Fibroblast of skin of left quadriceps (primary cell): ENCODE results near the gene BBS12.
"Not testable (repeated sequence)": the region's sequence is repeated elsewhere in the genome, so short reads cannot be mapped to it uniquely, and the experiment has no call there.

Experiments
- DNase-seq, 2 experiments: peaks; one replicate each; pipeline ENCODE4 v3.0.0-alpha.2; 2013; ENCODE audit warnings: low read depth in 2 of 2

Gene BBS12

GRCh38 chr4:122764821-122765215, 32.3 kb downstream of the BBS12 start:
- peak; percentile 86 to 89 for DNase-seq

DNA sequence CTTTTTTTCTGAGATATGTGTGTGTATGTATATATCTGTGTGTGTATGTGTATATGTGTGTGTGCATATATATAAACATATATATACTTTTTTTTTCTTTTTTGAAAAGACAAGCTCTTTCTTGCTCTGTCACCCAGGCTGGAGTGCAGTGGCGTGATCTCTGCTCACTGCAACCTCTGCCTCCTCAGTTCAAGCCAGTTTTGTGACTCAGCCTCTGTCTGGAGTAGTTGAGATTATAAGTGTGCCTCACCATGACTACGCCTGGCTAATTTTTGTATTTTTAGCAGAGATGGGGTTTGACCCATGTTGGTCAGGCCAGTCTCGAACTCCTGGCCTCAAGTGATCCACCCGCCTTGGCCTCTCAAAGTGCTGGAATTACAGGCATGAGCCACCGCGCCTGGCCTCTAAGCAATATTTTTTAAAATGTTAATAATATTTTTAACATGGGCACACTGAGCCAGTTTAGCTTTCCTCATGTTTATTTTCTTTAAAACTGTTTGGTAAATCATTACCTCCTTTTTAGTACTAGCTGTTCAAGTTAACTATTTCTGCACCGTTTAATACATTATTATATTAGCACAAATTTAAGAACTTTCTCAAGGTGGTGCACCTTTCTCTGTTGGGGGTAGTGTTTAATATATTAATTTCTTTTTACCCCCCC, 33.3 kb downstream of the BBS12 start:
- peak in 1 of 2 experiments; percentile 54 for DNase-seq

- no peak for DNase-seq
These were observed 33.8 kb downstream of the BBS12 start for GRCh38 chr4:122766353-122766705.

GRCh38 chr4:122766950-122767349, 34.4 kb downstream of the BBS12 start:
- DNase-seq: no peak

GRCh38 chr4:122771724-122772123, 39.2 kb downstream of the BBS12 start:
- no peak for DNase-seq

DNA sequence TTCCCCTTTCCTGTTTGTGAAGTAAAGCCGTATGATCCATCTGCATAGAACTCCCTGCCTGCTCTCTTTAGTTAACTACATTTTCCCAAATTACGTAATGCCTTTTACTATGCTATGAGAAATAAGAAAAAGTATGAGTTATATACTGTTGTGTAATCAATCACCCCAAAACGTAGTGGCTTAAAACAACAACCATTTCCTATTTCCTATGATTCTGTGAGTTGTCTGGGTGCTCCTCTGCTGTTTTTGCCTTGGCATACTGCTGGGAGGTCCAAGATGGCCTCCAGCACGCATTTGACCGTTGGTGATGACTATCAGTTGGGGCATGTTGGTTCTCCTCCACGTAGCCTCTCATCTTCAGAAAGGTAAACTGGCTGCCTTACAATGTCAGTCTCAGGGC, 39.8 kb downstream of the BBS12 start:
- no peak for DNase-seq

GRCh38 chr4:122772986-122773385, 40.5 kb downstream of the BBS12 start:
- DNase-seq: no peak

- DNase-seq: no peak
These were observed 42.5 kb downstream of the BBS12 start for GRCh38 chr4:122775039-122775438.

GRCh38 chr4:122775987-122776836, 43.7 kb downstream of the BBS12 start:
- no peak for DNase-seq

GRCh38 chr4:122776916-122777315, 44.4 kb downstream of the BBS12 start:
- no peak for DNase-seq

DNA sequence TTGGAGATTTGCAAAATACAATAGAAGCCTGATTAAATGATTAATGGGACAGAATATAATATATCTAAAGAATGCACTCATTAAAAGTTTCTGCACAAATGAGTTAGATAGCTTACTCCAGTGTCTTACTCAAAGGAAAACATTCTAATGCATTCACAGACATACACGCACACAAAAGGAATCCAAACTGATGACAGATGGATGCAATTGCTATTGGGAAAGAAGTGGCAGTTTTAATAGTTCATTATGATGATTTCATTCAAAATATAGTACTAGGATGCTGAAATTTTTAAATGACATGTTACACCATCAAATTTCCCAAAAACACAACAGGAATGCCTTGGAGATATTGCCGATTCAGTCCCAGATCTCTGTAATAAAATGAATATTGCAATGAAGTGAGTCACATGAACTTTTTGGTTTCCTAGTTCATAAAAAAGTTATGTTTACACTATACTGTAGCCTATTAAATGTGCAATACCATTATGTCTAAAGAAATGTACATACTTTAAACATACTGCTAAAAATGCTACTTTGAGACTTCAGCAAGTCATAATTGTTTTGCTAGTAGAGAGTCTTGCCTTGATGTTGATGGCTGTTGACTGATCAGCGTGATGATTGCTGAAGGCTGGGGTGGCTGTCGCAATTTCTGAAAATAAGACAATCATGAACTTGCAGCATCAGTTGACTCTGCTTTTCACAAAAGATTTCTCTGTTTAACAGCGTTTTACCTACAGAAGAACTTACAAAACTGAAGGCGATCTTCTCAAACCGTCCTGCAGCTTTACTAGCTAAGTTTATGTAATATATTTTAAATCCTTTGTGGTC, 45.6 kb downstream of the BBS12 start:
- peak; percentile 98 for DNase-seq

DNA sequence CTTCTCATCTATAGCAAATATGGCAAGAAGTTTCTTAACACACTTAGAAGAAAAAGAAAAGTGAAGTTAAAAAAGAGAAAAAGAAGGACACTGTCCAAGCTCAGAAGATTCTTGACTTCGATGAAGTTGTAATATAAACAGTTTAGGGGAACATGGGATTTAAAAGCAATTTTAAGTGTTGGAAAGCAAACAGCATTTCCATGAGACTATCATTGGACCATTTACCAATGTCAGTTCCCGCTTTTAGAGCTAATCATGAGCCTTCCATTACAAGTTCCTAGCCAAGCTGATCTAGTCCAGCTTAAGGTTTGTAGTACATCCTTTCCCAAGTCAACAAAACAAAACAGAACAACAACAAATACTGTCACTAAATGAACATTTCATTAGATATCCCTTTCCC, 49.0 kb downstream of the BBS12 start:
- DNase-seq: no peak

DNA sequence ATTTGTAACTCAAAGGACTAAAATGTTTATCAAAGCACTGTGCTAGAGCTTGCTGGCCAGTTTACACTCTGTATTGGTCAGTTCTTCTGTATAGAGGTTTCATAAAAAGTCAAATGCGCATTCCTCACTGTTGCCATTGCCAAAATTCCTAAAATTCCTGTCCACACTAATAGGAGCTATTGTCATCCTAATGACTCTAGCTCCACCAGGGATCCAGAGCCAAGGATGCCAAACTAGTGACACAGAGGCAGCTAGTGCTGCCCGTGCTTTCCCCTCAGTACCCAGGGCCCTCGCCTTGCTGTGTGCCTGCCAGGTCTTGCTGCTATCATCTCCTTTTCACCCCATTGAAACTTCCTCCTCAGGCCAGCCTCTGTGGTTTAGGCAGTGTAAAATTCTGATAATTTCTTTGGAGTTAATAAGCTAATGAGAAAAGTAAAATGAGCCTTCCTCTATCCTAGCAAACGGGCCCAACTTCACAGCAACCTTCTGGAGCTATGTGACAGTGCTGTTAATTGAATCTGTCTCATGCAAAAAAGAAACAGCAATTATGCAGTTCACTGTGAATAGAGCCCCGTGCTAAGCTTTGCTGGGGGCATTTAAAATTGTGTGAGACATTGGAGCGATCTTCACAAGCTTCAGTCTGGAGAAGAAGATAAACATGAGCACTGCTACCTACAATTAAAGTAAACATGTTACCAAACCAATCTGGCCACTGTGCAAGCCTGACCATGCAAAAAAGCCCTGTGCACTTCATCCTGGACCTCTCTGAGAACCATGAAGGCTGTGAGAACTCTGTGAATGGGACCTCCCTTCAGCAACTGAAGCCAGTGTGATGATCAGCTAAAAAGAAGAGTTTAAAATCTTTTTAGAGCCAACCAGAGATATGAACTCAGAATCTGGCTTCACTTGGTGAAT, 51.1 kb downstream of the BBS12 start:
- peak; percentile 81 to 83 for DNase-seq

DNA sequence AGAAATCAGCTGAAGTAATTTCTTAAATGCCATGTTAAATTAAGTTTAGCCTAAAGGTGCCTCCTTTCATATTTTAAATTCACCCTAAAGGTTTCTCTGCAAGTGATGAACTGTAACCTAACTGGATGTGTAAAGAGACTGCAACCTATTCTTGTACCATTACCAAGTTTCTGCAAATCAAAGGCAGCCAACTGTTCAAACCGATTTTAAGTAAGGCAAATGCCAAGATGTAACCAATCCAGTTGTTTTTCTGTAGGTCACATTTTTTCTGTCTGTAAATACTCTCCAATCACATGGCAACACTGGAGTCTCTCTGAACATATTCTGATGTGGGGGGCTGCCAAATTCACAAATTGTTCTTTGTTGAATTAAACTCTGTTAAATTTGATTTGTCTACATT, 51.8 kb downstream of the BBS12 start:
- DNase-seq: no peak

GRCh38 chr4:122785099-122785498, 52.6 kb downstream of the BBS12 start:
- no peak for DNase-seq

DNA sequence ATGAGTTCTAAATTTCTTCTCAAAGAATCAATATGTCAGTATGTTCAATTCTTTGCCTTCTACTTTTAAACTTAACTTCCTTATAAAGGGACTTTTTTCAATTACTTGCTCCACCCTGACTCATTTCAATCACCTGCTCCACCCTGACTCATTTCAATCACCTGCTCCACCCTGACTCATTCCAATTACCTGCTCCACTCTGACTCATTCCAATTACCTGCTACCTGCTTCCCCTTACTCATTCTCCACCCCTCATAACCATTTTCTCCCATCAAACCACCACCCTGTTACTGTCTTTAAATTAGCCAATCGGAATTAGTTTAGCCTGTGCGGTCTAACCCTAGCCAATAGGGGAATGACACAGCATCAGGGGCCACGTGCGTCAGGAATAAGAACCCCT, 53.8 kb downstream of the BBS12 start:
- DNase-seq: not testable (repeated sequence)

DNA sequence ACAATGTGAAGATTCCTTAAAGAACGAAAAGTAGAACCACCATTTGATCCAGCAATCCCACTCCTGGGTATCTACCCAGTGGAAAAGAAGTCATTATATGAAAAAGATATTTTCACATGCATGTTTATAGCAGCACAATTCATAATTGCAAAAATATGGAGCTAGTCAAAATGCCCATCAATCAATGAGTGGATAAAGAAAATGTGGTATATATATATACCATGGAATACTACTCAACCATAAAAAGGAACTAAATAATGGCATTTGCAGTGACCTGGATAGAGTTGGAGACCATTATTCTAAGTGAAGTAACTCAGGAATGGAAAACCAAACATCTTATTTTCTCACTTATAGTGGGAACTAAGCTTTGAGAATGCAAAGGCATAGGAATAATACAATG, 54.4 kb downstream of the BBS12 start:
- not testable (repeated sequence) for DNase-seq

GRCh38 chr4:122787940-122788339, 55.4 kb downstream of the BBS12 start:
- no peak for DNase-seq

GRCh38 chr4:122788935-122789334, 56.4 kb downstream of the BBS12 start:
- no peak for DNase-seq

DNA sequence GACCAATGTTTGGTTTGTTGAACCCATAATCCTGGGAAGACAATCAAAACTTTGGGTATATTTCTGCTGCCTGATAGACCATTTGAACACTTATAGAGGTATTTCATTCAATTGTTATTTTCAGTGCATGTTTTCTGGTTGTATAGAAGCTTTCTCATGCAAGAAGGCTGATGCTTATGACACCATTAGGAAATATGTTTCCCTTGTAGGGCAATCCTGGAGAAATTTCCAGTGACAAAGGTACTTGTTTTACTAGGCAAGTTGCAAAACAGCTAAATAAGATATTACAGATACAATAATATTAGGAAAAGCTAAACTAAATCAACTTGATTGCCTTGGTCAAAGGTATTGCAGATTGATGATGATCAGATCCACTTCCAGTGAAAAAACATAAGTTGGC, 61.3 kb downstream of the BBS12 start:
- DNase-seq: no peak
